Caco-2 (cell line): ENCODE results near the gene ANK2. TPM values are rescaled to one million over a fixed set of nuclear protein-coding genes. Genes with fewer than 3 reads are reported as not detected.

Experiments used
- BruUV-seq: library from RNA; stranded (reverse); fragments of 400-500 nt; replicated peaks from 2 replicates; lab custom pipeline; 2021; lab: Mats Ljungman, UMichigan
- CTCF ChIA-PET: fragments of 300-600 bp; sonication (Branson Sonifier 250); formaldehyde crosslinking; loops from one replicate; lab custom pipeline; 2022; ENCODE audit warnings: antibody characterized with exemption; lab: Charles Lee
- POLR2A ChIA-PET: fragments of 300-600 bp; sonication (Branson Sonifier 250); formaldehyde crosslinking; loops from one replicate; lab custom pipeline; 2022; ENCODE audit warnings: antibody characterized with exemption; lab: Charles Lee
- DNase-seq, 2 experiments: peaks; one replicate each; pipeline versions ENCODE4 v3.0.0 to v3.0.0-alpha.2; 2020 to 2022
- H3K27me3 ChIP-seq: replicated peaks from 2 replicates; pipeline ENCODE4 v1.6.0; 2011; ENCODE audit warnings: low read length; ENCODE audit not compliant: control insufficient read depth, insufficient read depth
- H3K36me3 ChIP-seq: 2 replicates; pipeline ENCODE4 v1.5.1; 2011; ENCODE audit warnings: low read length; ENCODE audit not compliant: control insufficient read depth, insufficient read depth
- H3K4me1 ChIP-seq: fragments of 250-450 bp; sonication (Bioruptor Pico); 2 replicates; pipeline ENCODE4 v1.5.1; 2020; ENCODE audit warnings: mild to moderate bottlenecking
- H3K4me3 ChIP-seq: 2 replicates; pipeline ENCODE4 v1.5.1; 2011; ENCODE audit warnings: low read depth, mild to moderate bottlenecking, control low read depth, low read length
- H3K9me3 ChIP-seq: fragments of 250-450 bp; sonication (Bioruptor Pico); 2 replicates; pipeline ENCODE4 v1.5.1; 2020; ENCODE audit warnings: mild to moderate bottlenecking, moderate library complexity
- H3K27ac Mint-ChIP-seq: one replicate; pipeline ENCODE4 v1.8.0; 2022; ENCODE audit warnings: mixed read lengths; ENCODE audit not compliant: unreplicated experiment
- H3K27me3 Mint-ChIP-seq: one replicate; pipeline ENCODE4 v1.8.0; 2022; ENCODE audit warnings: mixed read lengths; ENCODE audit not compliant: insufficient read depth, unreplicated experiment
- H3K36me3 Mint-ChIP-seq: one replicate; pipeline ENCODE4 v1.8.0; 2022; ENCODE audit warnings: mild to moderate bottlenecking, mixed read lengths; ENCODE audit not compliant: insufficient read depth, unreplicated experiment
- H3K4me1 Mint-ChIP-seq: one replicate; pipeline ENCODE4 v1.8.0; 2022; ENCODE audit warnings: low read depth, mixed read lengths; ENCODE audit not compliant: unreplicated experiment
- H3K4me3 Mint-ChIP-seq: one replicate; pipeline ENCODE4 v1.8.0; 2022; ENCODE audit warnings: mild to moderate bottlenecking, moderate library complexity, mixed read lengths; ENCODE audit not compliant: unreplicated experiment
- H3K9me3 Mint-ChIP-seq: one replicate; pipeline ENCODE4 v1.8.0; 2022; ENCODE audit warnings: mixed read lengths; ENCODE audit not compliant: unreplicated experiment
- CTCF ChIP-seq, 2 experiments: fragments of 200-600 bp in 1 of 2; IDR thresholded peaks; 1 replicate in 1 of 2; 2 replicates in 1 of 2; pipeline versions ENCODE4 v1.5.1 to v1.8.0; 2011 to 2022; ENCODE audit warnings: antibody characterized with exemption in 1 of 2, control low read depth in 1 of 2, inconsistent platforms in 1 of 2, low read depth in 1 of 2, low read length in 1 of 2, mild to moderate bottlenecking in 1 of 2, moderate library complexity in 1 of 2; ENCODE audit not compliant: insufficient read depth in 1 of 2, severe bottlenecking in 1 of 2, unreplicated experiment in 1 of 2
- intact Hi-C: fragments of 100-400 bp; cut with micrococcal nuclease; formaldehyde crosslinking; loops from one replicate; pipeline ENCODE4 v1.10.0; 2022; ENCODE audit not compliant: unreplicated experiment
- total RNA-seq: library from RNA; stranded (reverse); gene quantifications from 2 replicates; pipeline ENCODE4 v1.2.3, GENCODE V29; 2022

The ANK2 gene
- total RNA-seq, 1 experiment from 2014 or later = 26.3 TPM

GRCh38 chr4:113052379-113052951 lies 3.0 kb downstream of the ANK2 start:
- no TSS peak for BruUV-seq
- Mint-ChIP-seq H3K27ac (no peak overlapping the region), H3K4me1 (no peaks in the 10 kb centered on the region), H3K36me3 (no peaks in the 10 kb centered on the region), H3K27me3 (no peaks in the 10 kb centered on the region), H3K9me3 (no peaks in the 10 kb centered on the region), H3K4me3 (no peak overlapping the region)
- DNase-seq = no peak
- CTCF ChIA-PET = no interaction called here
- intact Hi-C loops = no loop called here
- no peaks in the 10 kb centered on the region for H3K36me3 ChIP-seq
- no peaks in the 10 kb centered on the region for H3K9me3 ChIP-seq
- H3K4me1 ChIP-seq = 0 out of 2 replicates have a peak, but pooled peaks cover 4% of the 10 kb centered on the region
- no peak for TF ChIP-seq CTCF (IDR thresholded peaks at IDR 0.05; ENCODE audit: insufficient read depth in 1 of 2, low read depth in 1 of 2, low read length in 1 of 2, severe bottlenecking in 1 of 2, unreplicated experiment in 1 of 2)
- H3K4me3 ChIP-seq = no peak overlapping the region
- POLR2A ChIA-PET = no interaction called here
- H3K27me3 ChIP-seq = no peaks in the 10 kb centered on the region

GRCh38 chr4:113053883-113054282 lies 4.4 kb downstream of the ANK2 start:
- Mint-ChIP-seq H3K9me3 (no peaks in the 10 kb centered on the region), H3K27me3 (no peaks in the 10 kb centered on the region), H3K36me3 (no peaks in the 10 kb centered on the region), H3K4me3 (no peak overlapping the region), H3K27ac (no peak overlapping the region), H3K4me1 (no peaks in the 10 kb centered on the region)
- no TSS peak for BruUV-seq
- no peak for DNase-seq
- POLR2A ChIA-PET = no interaction called here
- Histone ChIP-seq H3K4me1 (0 out of 2 replicates have a peak, but pooled peaks cover 4% of the 10 kb centered on the region), H3K27me3 (no peaks in the 10 kb centered on the region), H3K36me3 (no peaks in the 10 kb centered on the region), H3K4me3 (no peak overlapping the region), H3K9me3 (no peaks in the 10 kb centered on the region)
- TF ChIP-seq CTCF (IDR thresholded peaks at IDR 0.05; ENCODE audit: insufficient read depth in 1 of 2, low read depth in 1 of 2, low read length in 1 of 2, severe bottlenecking in 1 of 2, unreplicated experiment in 1 of 2) = no peak
- CTCF ChIA-PET = no interaction called here
- intact Hi-C loops = no loop called here

GRCh38 chr4:113056318-113056717 lies 6.9 kb downstream of the ANK2 start:
- no peak overlapping the region for H3K27ac Mint-ChIP-seq
- no peaks in the 10 kb centered on the region for H3K9me3 ChIP-seq
- no peaks in the 10 kb centered on the region for H3K36me3 Mint-ChIP-seq
- H3K27me3 ChIP-seq = no peaks in the 10 kb centered on the region
- no peaks in the 10 kb centered on the region for H3K4me1 Mint-ChIP-seq
- H3K4me3 ChIP-seq = no peak overlapping the region
- H3K27me3 Mint-ChIP-seq = no peaks in the 10 kb centered on the region
- intact Hi-C loops = no loop called here
- no peaks in the 10 kb centered on the region for H3K9me3 Mint-ChIP-seq
- H3K36me3 ChIP-seq = no peaks in the 10 kb centered on the region
- no peak overlapping the region for H3K4me3 Mint-ChIP-seq
- TF ChIP-seq CTCF (IDR thresholded peaks at IDR 0.05; ENCODE audit: insufficient read depth in 1 of 2, low read depth in 1 of 2, low read length in 1 of 2, severe bottlenecking in 1 of 2, unreplicated experiment in 1 of 2) = no peak
- POLR2A ChIA-PET = no interaction called here
- CTCF ChIA-PET = no interaction called here
- H3K4me1 ChIP-seq = no peaks in the 10 kb centered on the region
- DNase-seq = no peak
- BruUV-seq = no TSS peak
